GM21717 (cell line): ENCODE results near the gene MED12L.

Source experiments
- ATAC-seq: cut with Tn5 transposase; IDR thresholded peaks from one replicate; pipeline ENCODE4 v1.9.1; 2021; ENCODE audit warnings: mild to moderate bottlenecking, moderate library complexity; ENCODE audit not compliant: unreplicated experiment

The MED12L gene

GRCh38 chr3:151087648-151088047, 2.2 kb downstream of the MED12L start:
- ATAC-seq: no peak

GRCh38 chr3:151091685-151092345, 6.4 kb downstream of the MED12L start:
- no peak for ATAC-seq

GRCh38 chr3:151093148-151093547, 7.7 kb downstream of the MED12L start:
- no peak for ATAC-seq

- peak; percentile 82 for ATAC-seq
Measured at GRCh38 chr3:151093905-151094304, 8.4 kb downstream of the MED12L start.

GRCh38 chr3:151096716-151097115, 11.3 kb downstream of the MED12L start:
- no peak for ATAC-seq

- ATAC-seq: no peak
Measured at GRCh38 chr3:151100076-151100475, 14.6 kb downstream of the MED12L start.

GRCh38 chr3:151101270-151101969, 16.0 kb downstream of the MED12L start:
- no peak for ATAC-seq

GRCh38 chr3:151106311-151106710, 20.8 kb downstream of the MED12L start:
- no peak for ATAC-seq

GRCh38 chr3:151107177-151107576, 21.7 kb downstream of the MED12L start:
- ATAC-seq: no peak

- no peak for ATAC-seq
Measured at GRCh38 chr3:151107701-151108100, 22.2 kb downstream of the MED12L start.

GRCh38 chr3:151109286-151109800, 23.9 kb downstream of the MED12L start:
- no peak for ATAC-seq

GRCh38 chr3:151112731-151113130, 27.3 kb downstream of the MED12L start:
- no peak for ATAC-seq

GRCh38 chr3:151113343-151113742, 27.9 kb downstream of the MED12L start:
- ATAC-seq: no peak

GRCh38 chr3:151117047-151117446, 31.6 kb downstream of the MED12L start:
- ATAC-seq: no peak

GRCh38 chr3:151119188-151119587, 33.7 kb downstream of the MED12L start:
- ATAC-seq: no peak

GRCh38 chr3:151120409-151120808, 34.9 kb downstream of the MED12L start:
- ATAC-seq: no peak

- no peak for ATAC-seq
Measured at GRCh38 chr3:151121016-151121415, 35.6 kb downstream of the MED12L start.

- ATAC-seq: no peak
Measured at GRCh38 chr3:151123827-151124226, 38.4 kb downstream of the MED12L start.

GRCh38 chr3:151124476-151124875, 39.0 kb downstream of the MED12L start:
- ATAC-seq: no peak

GRCh38 chr3:151130428-151130827, 45.0 kb downstream of the MED12L start:
- ATAC-seq: no peak

GRCh38 chr3:151133175-151133574, 47.7 kb downstream of the MED12L start:
- no peak for ATAC-seq

- ATAC-seq: no peak
Measured at GRCh38 chr3:151133917-151134450, 48.5 kb downstream of the MED12L start.
